Esophagus muscularis mucosa (tissue), 4 donors: Measurements from ENCODE around the gene TIGD3.

ENCODE experiments used
- EP300 ChIP-seq: sonication (generic); formaldehyde crosslinking; IDR thresholded peaks from one replicate; pipeline ENCODE4 v1.6.1; 2017; ENCODE audit warnings: antibody characterized with exemption
- POLR2A ChIP-seq: fragments of 450-650 bp; IDR thresholded peaks from one replicate; pipeline ENCODE4 v1.6.1; 2017; ENCODE audit warnings: antibody characterized with exemption, moderate library complexity, mild to moderate bottlenecking, low read depth
- POLR2AphosphoS5 ChIP-seq, 2 donors: sonication (generic); formaldehyde crosslinking; IDR thresholded peaks; one replicate each; pipeline ENCODE4 v1.6.1; 2017; ENCODE audit warnings: antibody characterized with exemption in 2 of 2
- TF ChIP-seq, protein P1 (sequence below), 3 experiments: fragments of 200-600 bp in 2 of 3; fragments of 450-650 bp in 1 of 3; sonication (generic) in 2 of 3; IDR thresholded peaks; one replicate each; pipeline ENCODE4 v1.5.1; 2017 to 2019; ENCODE audit warnings: antibody characterized with exemption in 3 of 3, mild to moderate bottlenecking in 2 of 3, moderate library complexity in 1 of 3

DNA sequence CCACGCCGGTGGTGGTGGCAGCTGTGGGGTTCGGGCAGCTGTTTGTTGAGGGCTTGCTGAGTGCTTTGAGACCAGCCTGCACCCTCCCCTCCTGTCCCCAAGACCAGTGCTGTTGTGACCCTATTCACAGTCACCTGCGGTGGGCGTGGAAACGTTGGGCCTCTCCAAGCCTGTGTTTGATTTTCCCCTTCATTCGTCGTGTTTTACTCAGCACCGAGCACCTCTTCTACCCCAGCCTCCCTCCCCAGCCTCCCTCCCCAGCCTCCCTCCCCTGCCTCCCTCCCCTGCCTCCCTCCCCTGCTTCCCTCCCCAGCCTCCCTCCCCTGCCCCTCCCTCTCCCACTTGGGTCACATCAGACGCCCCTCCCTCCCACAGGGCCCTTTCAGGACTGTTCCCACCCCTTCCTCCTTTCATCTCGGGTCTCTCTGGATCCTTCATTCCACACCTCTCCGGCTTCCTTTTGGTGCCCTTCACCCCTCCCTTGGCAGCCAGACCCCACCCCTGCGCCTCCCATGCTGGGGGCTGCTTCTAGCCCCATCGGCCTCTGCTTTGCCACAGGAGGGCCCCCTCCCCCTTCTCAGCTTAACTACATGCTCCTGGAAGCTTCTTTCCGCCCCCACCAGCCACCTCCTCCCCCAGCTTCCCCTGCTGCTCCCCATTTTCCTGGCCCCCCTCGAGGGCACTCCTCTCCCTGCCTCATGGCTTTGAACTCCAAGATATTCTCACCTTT, 46.7 kb downstream of the TIGD3 start:
- TF ChIP-seq, protein P1, sequence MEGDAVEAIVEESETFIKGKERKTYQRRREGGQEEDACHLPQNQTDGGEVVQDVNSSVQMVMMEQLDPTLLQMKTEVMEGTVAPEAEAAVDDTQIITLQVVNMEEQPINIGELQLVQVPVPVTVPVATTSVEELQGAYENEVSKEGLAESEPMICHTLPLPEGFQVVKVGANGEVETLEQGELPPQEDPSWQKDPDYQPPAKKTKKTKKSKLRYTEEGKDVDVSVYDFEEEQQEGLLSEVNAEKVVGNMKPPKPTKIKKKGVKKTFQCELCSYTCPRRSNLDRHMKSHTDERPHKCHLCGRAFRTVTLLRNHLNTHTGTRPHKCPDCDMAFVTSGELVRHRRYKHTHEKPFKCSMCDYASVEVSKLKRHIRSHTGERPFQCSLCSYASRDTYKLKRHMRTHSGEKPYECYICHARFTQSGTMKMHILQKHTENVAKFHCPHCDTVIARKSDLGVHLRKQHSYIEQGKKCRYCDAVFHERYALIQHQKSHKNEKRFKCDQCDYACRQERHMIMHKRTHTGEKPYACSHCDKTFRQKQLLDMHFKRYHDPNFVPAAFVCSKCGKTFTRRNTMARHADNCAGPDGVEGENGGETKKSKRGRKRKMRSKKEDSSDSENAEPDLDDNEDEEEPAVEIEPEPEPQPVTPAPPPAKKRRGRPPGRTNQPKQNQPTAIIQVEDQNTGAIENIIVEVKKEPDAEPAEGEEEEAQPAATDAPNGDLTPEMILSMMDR (IDR thresholded peaks at IDR 0.05): no peak
- TF ChIP-seq EP300 (no peak), POLR2AphosphoS5 (IDR thresholded peaks at IDR 0.05) (no peak), POLR2A (no peak)
